ENCODE measurements around the gene ITFG1.

The ITFG1 gene

GRCh38 chr16:47320546-47321310, 140.1 kb downstream of the ITFG1 start:
- TF ChIP-seq POLR2AphosphoS5 (IDR thresholded peaks at IDR 0.05; ENCODE audit: low read depth, low read length) (no peak), SIN3A (IDR thresholded peaks at IDR 0.05; ENCODE audit: borderline replicate concordance, insufficient read depth, low read length) (no peak), FOXP2 (optimal IDR thresholded peaks at IDR 0.05; ENCODE audit: borderline replicate concordance, extremely low read depth, extremely low read length, insufficient read depth) (no peak), REST (IDR thresholded peaks at IDR 0.05; ENCODE audit: insufficient read depth in 1 of 2, low read depth in 2 of 2, low read length in 2 of 2) (no peak), TAF1 (IDR thresholded peaks at IDR 0.05; ENCODE audit: borderline replicate concordance, insufficient read depth, low read length) (no peak)

- TF ChIP-seq FOXP2 (optimal IDR thresholded peaks at IDR 0.05; ENCODE audit: borderline replicate concordance, extremely low read depth, extremely low read length, insufficient read depth) (no peak), TAF1 (IDR thresholded peaks at IDR 0.05; ENCODE audit: borderline replicate concordance, insufficient read depth, low read length) (no peak), SIN3A (IDR thresholded peaks at IDR 0.05; ENCODE audit: borderline replicate concordance, insufficient read depth, low read length) (no peak), POLR2AphosphoS5 (IDR thresholded peaks at IDR 0.05; ENCODE audit: low read depth, low read length) (no peak), REST (IDR thresholded peaks at IDR 0.05; ENCODE audit: insufficient read depth in 1 of 2, low read depth in 2 of 2, low read length in 2 of 2) (no peak)
Measured at GRCh38 chr16:47317465-47318240, 143.2 kb downstream of the ITFG1 start.

GRCh38 chr16:47316442-47317015, 144.3 kb downstream of the ITFG1 start:
- no peak for TF ChIP-seq FOXP2 (optimal IDR thresholded peaks at IDR 0.05; ENCODE audit: borderline replicate concordance, extremely low read depth, extremely low read length, insufficient read depth)
- TF ChIP-seq POLR2AphosphoS5 (IDR thresholded peaks at IDR 0.05; ENCODE audit: low read depth, low read length), result no peak
- TF ChIP-seq SIN3A (IDR thresholded peaks at IDR 0.05; ENCODE audit: borderline replicate concordance, insufficient read depth, low read length), result no peak
- no peak for TF ChIP-seq TAF1 (IDR thresholded peaks at IDR 0.05; ENCODE audit: borderline replicate concordance, insufficient read depth, low read length)
- TF ChIP-seq REST (IDR thresholded peaks at IDR 0.05; ENCODE audit: insufficient read depth in 1 of 2, low read depth in 2 of 2, low read length in 2 of 2), result no peak

- TF ChIP-seq SIN3A (IDR thresholded peaks at IDR 0.05; ENCODE audit: borderline replicate concordance, insufficient read depth, low read length), result no peak
- no peak for TF ChIP-seq POLR2AphosphoS5 (IDR thresholded peaks at IDR 0.05; ENCODE audit: low read depth, low read length)
- no peak for TF ChIP-seq TAF1 (IDR thresholded peaks at IDR 0.05; ENCODE audit: borderline replicate concordance, insufficient read depth, low read length)
- TF ChIP-seq REST (IDR thresholded peaks at IDR 0.05; ENCODE audit: insufficient read depth in 1 of 2, low read depth in 2 of 2, low read length in 2 of 2), result no peak
- no peak for TF ChIP-seq FOXP2 (optimal IDR thresholded peaks at IDR 0.05; ENCODE audit: borderline replicate concordance, extremely low read depth, extremely low read length, insufficient read depth)
Measured at GRCh38 chr16:47311738-47312505, 148.9 kb downstream of the ITFG1 start.
